OCI-M1 (cell line): Measurements from ENCODE around the gene ALG3.

Experiments
- DNase-seq: peaks from one replicate; lab custom pipeline; 2025; lab: John Stamatoyannopoulos, UW

Gene ALG3

GRCh38 chr3:184192889-184193288 lies 55.9 kb downstream of the ALG3 start:
- DNase-seq = no peak
